ENCODE data around the gene ATRX.
"Not testable (repeated sequence)": the region's sequence is repeated elsewhere in the genome, so short reads cannot be mapped to it uniquely, and the experiment has no call there.

ATRX gene

GRCh38 chrX:77740376-77740905 lies 45.6 kb downstream of the ATRX start:
- no peak for DNase-seq (ENCODE audit: low read depth)

- no peak for DNase-seq (ENCODE audit: low read depth)
These were observed 52.7 kb downstream of the ATRX start for GRCh38 chrX:77733342-77733741.

DNA sequence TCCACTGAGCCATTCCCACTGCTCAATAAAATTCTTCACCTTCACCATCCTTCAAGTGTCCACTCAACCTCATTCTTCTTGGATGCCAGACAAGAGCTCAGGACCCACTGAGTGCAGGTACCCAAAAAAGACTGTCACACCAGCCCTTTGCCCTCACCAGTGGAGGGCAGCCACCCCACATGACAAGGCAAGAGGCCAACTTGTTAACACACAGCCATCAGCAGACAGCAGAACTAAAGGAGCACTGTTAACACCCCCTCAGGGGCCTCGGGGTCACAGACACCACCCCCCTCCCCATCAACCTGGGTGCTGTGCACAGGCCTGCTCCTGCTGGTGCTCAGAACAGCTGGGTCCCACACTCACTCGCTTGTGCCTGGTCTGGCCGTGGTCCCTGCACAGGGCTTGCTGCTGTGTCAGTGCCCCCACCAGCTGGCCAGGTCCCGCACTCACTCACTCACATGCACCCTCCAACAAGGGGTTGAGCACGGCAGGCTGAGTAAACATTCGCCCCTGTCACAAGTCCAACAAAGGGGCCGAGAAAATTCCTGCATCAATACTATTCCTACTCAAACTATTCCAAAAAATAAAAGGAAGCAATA lies 54.1 kb downstream of the ATRX start:
- DNase-seq (ENCODE audit: low read depth), result no peak

- DNase-seq (ENCODE audit: low read depth), result not testable (repeated sequence)
These were observed 59.9 kb downstream of the ATRX start for GRCh38 chrX:77726095-77726494.

GRCh38 chrX:77723681-77724080 lies 62.3 kb downstream of the ATRX start:
- no peak for DNase-seq (ENCODE audit: low read depth)

GRCh38 chrX:77719388-77719787 lies 66.6 kb downstream of the ATRX start:
- DNase-seq (ENCODE audit: low read depth), result no peak

DNA sequence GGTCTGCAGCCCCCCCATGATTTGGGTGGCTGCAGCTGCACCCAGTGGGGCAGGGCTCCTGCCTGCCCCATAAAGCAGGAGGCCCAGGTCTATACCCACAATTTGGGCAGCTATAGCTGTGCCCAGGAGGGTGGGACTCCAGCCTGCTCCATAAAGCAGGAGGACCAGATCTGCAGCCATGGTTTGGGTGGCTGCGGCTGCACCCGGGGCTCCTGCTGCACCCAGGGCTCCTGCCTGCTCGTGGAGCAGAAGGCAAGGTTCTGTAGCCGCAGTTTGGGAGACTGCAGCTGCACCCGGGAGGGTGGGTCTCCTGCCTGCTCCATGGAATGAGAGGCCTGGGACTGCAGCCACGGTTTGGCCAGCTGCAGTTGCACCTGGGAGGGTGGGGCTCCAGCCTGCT lies 81.1 kb downstream of the ATRX start:
- DNase-seq (ENCODE audit: low read depth), result no peak

DNA sequence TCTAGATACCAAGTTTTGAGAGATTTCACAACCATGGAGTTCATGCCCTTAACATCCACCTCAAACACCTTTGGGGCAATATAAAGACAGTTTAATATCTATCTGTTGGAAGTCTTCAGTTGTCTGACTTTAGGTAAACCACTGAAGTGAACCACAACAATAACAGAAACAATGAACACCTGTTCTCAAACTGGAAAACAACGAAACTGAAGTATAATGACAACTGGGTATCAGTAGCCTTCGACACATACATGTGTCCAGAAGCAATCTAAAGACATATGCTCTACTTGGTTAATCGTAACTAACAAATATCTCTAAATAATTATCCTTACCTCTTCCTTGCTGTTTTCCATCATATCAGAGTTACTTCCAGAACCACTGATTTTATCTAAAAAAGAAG lies 87.8 kb downstream of the ATRX start:
- DNase-seq (ENCODE audit: low read depth), result no peak

GRCh38 chrX:77694491-77694890 lies 91.5 kb downstream of the ATRX start:
- DNase-seq (ENCODE audit: low read depth), result no peak

DNA sequence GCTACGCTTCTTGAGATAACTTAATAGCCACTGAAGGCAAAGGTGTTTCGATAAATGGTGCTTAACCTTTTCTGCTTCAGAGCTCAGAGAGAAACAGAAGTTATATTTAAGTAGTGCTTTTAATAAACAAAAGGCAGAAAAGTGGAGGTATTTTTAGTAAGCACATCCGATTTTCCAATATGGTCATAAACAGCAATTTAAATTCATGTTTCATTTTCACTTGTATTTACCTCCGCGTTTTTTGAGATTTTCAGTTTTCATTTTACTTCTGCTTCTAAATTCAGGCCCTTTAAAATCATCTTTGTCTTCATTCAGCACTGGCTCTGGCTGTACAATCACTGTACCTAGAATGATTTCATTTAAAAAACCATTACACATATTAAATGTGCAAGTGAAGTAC lies 92.4 kb downstream of the ATRX start:
- DNase-seq (ENCODE audit: low read depth), result no peak

DNA sequence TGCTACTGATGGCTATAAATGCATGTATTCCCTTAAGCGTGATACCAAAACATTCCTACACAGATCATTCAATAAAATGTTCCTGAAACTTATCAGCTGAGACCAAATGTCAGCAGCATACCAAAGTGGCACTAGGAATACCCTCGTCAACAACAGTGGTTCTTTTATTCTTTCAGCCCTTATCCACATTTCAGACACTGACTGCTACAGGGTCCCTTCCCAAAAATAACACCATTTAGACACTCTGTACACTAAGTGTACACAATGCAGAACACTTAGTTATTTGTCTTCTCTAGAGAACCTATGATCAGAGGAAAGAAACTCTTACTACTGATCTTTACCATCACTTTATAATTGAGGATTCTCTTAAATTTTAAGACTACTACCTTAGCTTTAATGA lies 94.1 kb downstream of the ATRX start:
- DNase-seq (ENCODE audit: low read depth), result no peak

DNA sequence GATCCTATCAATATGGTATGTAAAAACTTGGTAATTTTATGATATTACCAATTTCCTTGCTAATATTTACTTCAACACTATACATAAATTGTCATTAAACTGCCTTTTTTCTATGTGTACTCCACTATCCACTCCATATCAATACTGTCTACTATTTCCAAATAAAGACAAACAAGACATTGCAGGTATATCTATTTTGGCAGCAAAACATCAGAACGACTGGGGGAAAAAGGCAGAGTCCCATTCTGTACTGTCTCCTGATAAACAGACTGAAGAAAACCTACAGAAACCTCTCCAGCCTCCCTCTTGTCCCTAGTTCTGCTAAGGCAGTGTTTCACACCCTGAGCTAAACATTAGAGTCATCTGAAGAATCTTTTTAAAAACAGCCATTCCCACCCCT lies 96.6 kb downstream of the ATRX start:
- DNase-seq (ENCODE audit: low read depth), result no peak

DNA sequence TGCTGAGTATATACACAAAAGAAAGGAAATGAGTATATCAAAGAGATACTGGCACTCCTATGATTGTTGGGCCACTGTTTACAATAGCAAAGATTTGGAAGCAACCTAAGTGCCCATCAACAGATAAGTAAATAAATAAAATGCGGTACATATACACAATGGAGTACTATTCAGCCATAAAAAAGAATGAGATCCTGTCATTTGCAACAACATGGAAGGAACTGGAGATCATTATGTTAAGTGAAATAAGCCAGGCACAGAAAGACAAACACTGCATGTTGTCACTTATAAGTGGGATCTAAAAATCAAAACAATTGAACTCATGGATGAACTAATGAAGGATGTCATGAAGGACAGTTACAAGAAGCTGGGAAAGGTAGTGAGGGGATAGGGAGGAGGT lies 100.3 kb downstream of the ATRX start:
- not testable (repeated sequence) for DNase-seq (ENCODE audit: low read depth)

GRCh38 chrX:77679144-77679543 lies 106.9 kb downstream of the ATRX start:
- no peak for DNase-seq (ENCODE audit: low read depth)

GRCh38 chrX:77675986-77676385 lies 110.0 kb downstream of the ATRX start:
- no peak for DNase-seq (ENCODE audit: low read depth)

DNA sequence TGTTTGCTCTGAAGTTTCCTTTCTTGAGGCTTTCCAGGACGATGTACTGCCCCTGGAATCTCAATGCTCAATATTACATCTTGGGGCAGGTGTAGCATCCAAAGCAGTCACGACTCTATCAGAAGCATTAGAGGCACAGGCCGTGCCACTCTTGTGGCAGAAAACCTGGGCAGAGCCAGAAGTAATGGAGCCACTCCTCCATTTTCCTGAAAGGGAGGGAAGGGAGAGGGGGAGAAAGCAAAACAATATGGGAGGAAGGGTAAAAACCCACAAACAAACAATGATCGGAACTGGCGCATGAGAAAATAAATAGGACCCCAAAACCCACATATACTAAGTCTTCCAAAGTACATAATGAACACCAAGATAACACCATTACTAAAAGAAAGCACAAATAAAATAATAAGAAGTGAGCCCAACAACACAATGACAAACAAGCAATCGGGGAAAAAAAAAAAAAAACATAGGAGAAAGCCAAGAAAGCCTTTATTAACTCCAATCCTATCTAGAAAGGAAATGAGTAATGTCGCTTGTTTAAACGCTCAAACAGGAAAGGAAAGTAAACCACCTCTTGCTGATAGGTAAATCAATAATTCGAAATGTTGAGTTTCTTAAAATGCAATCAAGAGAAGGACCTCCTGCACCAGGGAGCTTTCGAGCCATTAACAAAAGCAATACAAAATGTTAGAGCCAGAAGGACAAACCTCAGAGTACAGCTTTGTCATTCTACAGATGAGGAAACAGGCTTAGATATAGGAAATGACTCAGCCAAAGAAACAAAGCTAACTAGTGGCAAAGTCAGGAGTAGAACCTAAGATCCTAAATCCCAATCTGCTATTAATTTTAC lies 117.4 kb downstream of the ATRX start:
- peak; percentile 5 for DNase-seq (ENCODE audit: low read depth)

GRCh38 chrX:77658886-77659285 lies 127.1 kb downstream of the ATRX start:
- no peak for DNase-seq (ENCODE audit: low read depth)

DNA sequence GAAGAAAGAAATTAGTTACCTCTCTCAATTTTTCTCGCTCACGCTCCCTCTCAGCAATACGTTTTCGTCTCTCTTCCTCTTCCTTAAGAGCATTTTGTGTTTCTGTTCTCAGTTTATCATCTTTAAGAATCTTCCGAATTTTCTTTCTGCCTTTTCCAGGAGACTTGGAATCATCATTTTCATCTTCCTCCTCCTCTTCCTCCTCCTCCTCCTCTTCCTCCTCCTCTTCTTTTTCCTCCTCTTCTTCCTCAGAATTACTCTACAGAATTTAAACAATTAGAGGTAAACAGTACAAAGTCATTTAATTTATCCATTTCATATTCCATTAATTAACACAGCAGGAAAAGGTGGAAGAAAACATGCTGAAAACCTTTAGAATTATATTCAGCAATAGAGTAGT lies 133.9 kb downstream of the ATRX start:
- DNase-seq (ENCODE audit: low read depth), result no peak

DNA sequence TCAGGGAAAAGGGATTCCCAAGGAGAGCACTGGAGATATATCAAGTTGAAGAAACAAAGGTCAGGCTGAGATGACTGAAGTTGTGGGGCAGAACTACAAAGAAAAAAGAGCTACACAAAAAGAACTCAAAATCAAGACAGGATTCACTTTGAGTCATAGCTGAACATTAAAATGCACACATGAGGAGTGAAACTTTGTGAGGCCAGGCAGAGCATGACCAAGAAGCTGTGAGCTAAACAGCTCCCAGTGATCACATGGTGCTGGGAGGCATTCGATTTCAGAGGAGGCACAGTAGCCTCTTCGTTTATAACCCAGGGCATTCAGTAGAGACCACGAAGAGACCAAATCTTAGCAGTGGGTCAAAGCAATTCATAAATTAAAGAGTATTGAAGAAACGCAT lies 145.3 kb downstream of the ATRX start:
- DNase-seq (ENCODE audit: low read depth), result no peak

DNA sequence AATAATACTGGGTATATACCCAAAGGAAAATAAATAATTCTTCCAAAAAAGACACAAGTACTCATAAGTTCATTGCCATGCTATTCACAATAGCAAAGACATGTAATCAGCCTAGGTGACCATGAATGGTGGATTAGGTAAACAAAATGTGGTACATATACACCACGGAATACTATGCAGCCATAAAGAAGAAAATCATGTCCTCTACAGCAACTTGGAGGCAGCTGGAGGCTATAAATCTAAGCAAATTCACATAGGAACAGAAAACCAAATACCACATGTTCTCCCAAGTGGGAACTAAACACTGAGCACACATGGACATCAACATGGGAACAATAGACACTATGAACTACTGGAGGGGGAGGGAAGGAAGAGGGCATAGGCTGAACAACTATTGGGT lies 146.2 kb downstream of the ATRX start:
- no peak for DNase-seq (ENCODE audit: low read depth)

DNA sequence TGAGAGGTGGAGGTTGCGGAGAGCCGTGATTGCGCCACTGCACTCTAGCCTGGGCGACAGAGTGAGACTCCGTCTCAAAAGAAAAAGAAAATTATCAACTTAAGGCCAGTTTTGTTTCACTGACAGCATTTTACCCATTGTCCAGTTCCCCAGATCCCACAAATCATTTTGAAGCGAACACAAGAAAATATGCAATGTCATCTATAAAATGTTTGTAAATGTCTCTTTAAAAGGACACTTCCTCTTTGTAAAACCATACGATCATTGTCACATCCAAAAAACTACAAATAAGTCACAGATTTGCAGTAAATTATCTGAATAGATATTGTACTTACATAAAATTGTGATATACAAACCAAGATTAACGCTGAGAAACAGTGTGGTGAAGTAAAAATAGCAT lies 147.6 kb downstream of the ATRX start:
- DNase-seq (ENCODE audit: low read depth), result no peak

- DNase-seq (ENCODE audit: low read depth), result no peak
These were observed 150.6 kb downstream of the ATRX start for GRCh38 chrX:77635373-77635772.

GRCh38 chrX:77628294-77629025 lies 157.6 kb downstream of the ATRX start:
- DNase-seq (ENCODE audit: low read depth), result no peak
